Left lobe of liver (tissue), 2 donors: ENCODE measurements around the gene GKN1. TPM values are rescaled to one million over a fixed set of nuclear protein-coding genes. Genes with fewer than 3 reads are reported as not detected.
"Not testable (repeated sequence)": the region's sequence is repeated elsewhere in the genome, so short reads cannot be mapped to it uniquely, and the experiment has no call there.

Experiments used
- ATAC-seq: fragments of 200-7000 bp; cut with Tn5 transposase; one replicate; pipeline ENCODE4 v1.9.1; 2020; ENCODE audit warnings: mild to moderate bottlenecking, moderate library complexity
- DNase-seq: peaks from one replicate; pipeline ENCODE4 v3.0.0-alpha.2; 2020; ENCODE audit warnings: low spot score
- total RNA-seq: library from RNA; stranded (reverse); gene quantifications from one replicate; pipeline ENCODE4 v1.2.1, GENCODE V29; 2021
- donor health status: DM: no; HTN: no; CAD: no; lungs with moderate emphysema.
- donor health status: DM: no; HTN: yes; CAD: no.

The GKN1 gene
- not detected for total RNA-seq

- no peak for DNase-seq
- ATAC-seq, result no peak
Measured at GRCh38 chr2:68974251-68974650, at the start of gene GKN1. Gene GKN1 (plus strand): TSS chr2:68974636. CDS start chr2:68974678, 42 bp downstream.

- DNase-seq (no peak), ATAC-seq (peak; percentile 92)
Measured at GRCh38 chr2:68925295-68925896, 49.0 kb upstream of the GKN1 start.

GRCh38 chr2:68926796-68927195 is 47.6 kb upstream of the GKN1 start:
- ATAC-seq, result no peak
- no peak for DNase-seq

GRCh38 chr2:68931149-68931711 is 43.2 kb upstream of the GKN1 start:
- ATAC-seq, result no peak
- DNase-seq, result no peak

GRCh38 chr2:68931799-68932198 is 42.6 kb upstream of the GKN1 start:
- ATAC-seq (no peak), DNase-seq (no peak)

- no peak for DNase-seq
- no peak for ATAC-seq
Measured at GRCh38 chr2:68932402-68932801, 42.0 kb upstream of the GKN1 start.

GRCh38 chr2:68934021-68934420 is 40.4 kb upstream of the GKN1 start:
- no peak for DNase-seq
- ATAC-seq, result no peak

- DNase-seq (no peak), ATAC-seq (no peak)
Measured at GRCh38 chr2:68935471-68935870, 39.0 kb upstream of the GKN1 start.

- no peak for DNase-seq
- no peak for ATAC-seq
Measured at GRCh38 chr2:68936427-68936826, 38.0 kb upstream of the GKN1 start.

- ATAC-seq, result no peak
- no peak for DNase-seq
Measured at GRCh38 chr2:68936889-68937288, 37.5 kb upstream of the GKN1 start.

- DNase-seq, result no peak
- no peak for ATAC-seq
Measured at GRCh38 chr2:68937346-68938055, 36.9 kb upstream of the GKN1 start.

GRCh38 chr2:68938938-68939337 is 35.5 kb upstream of the GKN1 start:
- DNase-seq (no peak), ATAC-seq (no peak)

GRCh38 chr2:68939962-68940361 is 34.5 kb upstream of the GKN1 start:
- ATAC-seq (no peak), DNase-seq (no peak)

- no peak for DNase-seq
- ATAC-seq, result no peak
Measured at GRCh38 chr2:68940369-68940768, 34.1 kb upstream of the GKN1 start.

- no peak for ATAC-seq
- no peak for DNase-seq
Measured at GRCh38 chr2:68942827-68943226, 31.6 kb upstream of the GKN1 start.

GRCh38 chr2:68943581-68944568 is 30.6 kb upstream of the GKN1 start:
- DNase-seq (peak; percentile 62), ATAC-seq (peak; percentile 94)

- ATAC-seq (peak; percentile 73), DNase-seq (no peak)
Measured at GRCh38 chr2:68946117-68946516, 28.3 kb upstream of the GKN1 start.

- DNase-seq (no peak), ATAC-seq (no peak)
Measured at GRCh38 chr2:68948710-68949109, 25.7 kb upstream of the GKN1 start.

- ATAC-seq (no peak), DNase-seq (no peak)
Measured at GRCh38 chr2:68951899-68952298, 22.5 kb upstream of the GKN1 start.

- DNase-seq, result no peak
- no peak for ATAC-seq
Measured at GRCh38 chr2:68952887-68953521, 21.4 kb upstream of the GKN1 start, which contains the start of gene GKN2. Gene GKN2 (minus strand): TSS chr2:68952893. CDS start chr2:68952861, 32 bp downstream.

- not testable (repeated sequence) for ATAC-seq, DNase-seq
Measured at GRCh38 chr2:68955432-68955831, 19.0 kb upstream of the GKN1 start.
